NCI-H748 treated with DMSO at 0.1 percent for 48 hours (cell line): Measurements from ENCODE around the gene CAPRIN1.
A peak's percentile ranks its signal among the peaks of the same experiment; 100 is the strongest.

Experiments
- DNase-seq: peaks from one replicate; lab custom pipeline; 2025; lab: John Stamatoyannopoulos, UW

CAPRIN1 gene

DNA sequence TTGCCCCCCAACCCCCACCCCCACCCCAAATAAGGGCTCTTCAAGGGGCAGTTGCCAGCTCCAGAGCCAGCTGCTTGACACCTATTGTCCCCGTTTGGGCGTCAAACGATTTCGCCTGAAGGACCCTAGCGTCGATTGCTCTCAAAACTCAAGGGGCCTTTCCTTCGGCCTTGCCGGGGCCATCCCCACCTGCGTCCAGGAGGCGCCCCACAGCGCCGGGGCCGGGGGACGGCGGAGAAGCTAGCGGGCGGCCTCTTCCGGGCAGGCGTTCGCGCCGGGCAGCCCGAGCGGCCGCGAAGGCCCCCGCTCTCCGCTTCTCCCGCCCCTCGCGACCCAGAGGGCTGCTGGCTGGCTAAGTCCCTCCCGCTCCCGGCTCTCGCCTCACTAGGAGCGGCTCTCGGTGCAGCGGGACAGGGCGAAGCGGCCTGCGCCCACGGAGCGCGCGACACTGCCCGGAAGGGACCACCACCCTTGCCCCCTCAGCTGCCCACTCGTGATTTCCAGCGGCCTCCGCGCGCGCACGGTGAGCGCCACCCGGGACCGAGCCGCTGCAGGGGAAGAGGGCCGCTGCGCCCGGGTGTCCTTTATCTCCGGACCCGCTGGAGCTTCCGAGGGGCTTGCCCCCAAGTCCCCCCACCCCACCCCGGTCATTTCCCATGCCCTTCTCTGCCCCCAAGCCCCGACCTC, at the start of gene CAPRIN1:
Gene CAPRIN1 (plus strand): TSS at position 383 of the 687 bp plus-strand sequence. CDS start 690 bp downstream, outside the sequence.
- peak; percentile 66 for DNase-seq

GRCh38 chr11:34002420-34002819, 49.1 kb upstream of the CAPRIN1 start:
- no peak for DNase-seq

GRCh38 chr11:34004236-34004635, 47.3 kb upstream of the CAPRIN1 start:
- no peak for DNase-seq

DNA sequence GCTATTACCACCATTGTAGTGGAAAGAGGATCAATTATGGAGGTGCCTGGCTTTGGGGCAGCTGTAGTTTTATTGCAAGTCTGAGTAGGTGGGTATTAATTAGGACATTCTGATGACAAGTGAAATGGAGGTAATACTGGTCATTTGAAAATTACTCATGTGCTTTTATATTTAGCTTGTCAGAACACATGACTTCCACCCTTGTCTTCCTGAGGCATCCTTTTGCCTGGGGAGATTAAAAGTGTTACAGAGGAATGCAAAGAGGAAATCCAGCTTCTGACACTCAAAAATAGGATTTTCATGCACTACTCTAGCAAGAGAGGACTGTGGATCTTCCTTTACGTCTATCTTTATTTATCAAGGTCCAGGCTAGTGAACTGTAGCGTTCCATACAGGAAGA, 44.7 kb upstream of the CAPRIN1 start:
- no peak for DNase-seq

GRCh38 chr11:34012734-34013133, 38.8 kb upstream of the CAPRIN1 start:
- DNase-seq: no peak

- DNase-seq: no peak
Observed at GRCh38 chr11:34013898-34014571, 37.5 kb upstream of the CAPRIN1 start.

DNA sequence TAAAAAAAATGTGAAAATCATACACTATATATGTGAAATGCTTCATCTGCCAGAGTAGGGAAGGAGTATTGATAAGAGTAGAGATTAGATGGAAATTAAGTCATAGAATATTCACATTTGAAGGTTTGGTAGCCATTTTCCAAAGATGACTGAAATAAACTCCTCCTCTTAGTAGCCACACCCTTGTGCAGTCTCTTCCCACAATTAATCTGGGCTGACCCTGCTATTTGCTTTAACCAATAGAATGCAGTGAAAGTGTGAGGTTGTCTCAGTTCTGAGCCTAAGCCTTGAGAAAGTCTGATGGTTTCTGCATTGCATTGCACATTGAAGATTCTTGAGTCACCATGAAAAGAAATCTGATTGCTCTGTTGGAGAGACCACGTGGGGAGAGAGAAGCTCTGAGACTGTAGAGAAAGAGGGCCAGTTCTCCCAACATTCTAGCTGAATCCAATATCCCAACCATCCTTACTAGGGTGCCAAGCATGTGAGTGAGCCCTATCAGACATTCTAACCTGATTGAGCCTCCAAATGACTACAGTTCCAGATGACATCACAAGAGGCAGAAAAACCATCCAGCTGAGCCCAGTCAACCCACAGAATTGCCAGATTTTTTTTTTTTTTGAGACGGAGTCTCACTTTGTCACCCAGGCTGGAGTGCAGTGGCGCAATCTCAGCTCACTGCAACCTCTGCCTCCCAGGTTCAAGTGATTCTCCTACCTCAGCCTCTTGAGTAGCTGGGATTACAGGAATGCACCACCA, 29.4 kb upstream of the CAPRIN1 start:
- DNase-seq: no peak

GRCh38 chr11:34026432-34026831, 25.1 kb upstream of the CAPRIN1 start:
- DNase-seq: no peak

DNA sequence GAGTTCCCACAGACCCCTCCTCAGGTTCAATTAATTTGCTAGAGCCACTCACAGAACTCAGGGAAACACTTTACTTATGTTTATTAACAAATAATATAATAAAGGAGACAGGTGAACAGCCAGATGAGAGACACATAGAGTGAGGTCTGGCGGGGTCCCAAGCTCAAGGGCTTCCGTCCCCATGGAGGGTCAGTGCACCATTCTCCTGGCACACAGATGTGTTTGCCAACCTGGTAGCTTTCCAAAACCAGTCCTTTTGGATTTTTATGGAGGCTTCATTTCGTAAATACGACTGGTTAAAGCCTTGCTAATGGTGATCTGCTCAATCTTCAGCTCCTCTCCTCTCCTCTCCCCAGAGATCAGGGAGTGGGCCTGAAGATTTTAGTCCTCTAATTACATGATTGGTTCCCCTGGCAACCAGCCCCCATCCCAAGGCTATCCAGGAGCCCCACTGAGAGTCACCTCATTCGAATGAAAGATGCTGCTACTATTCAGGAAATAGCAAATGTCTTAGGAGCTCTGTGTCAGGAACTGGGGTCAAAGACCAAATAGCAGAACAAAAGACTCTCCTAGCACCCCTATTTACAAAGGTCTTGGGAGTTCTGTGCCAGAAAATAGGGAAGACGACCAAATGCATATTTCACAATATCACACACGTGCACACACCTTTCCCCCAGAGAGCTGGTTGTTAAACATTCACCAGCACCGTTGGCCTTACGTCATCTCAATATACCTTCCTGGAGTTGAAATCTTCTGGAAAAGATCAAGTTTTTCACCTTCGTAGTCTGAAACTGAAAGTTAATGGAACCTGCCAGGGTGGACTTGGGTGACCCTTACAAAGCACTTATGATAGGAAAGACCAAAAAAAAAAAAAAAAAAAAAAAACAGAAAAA, 23.8 kb upstream of the CAPRIN1 start:
- no peak for DNase-seq

DNA sequence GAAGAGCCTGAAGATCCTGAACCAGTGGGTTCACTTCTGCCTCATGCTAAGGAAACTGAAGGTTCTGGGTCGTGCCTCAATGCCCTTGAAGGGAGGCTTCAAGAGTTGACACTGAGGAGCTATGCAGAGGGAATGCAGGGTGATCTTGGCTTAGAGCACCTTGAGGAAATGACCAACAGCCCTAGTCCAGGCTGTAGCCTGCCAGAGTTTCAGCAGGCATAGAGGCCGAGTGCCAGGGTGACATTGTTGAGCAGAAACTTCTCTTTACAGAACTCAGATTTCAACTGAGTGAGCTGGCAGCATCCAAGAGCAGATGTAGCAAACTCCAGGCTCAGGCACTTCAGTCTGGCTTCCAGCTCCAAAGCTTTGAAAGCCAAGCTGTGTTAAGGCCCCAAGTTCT, 23.1 kb upstream of the CAPRIN1 start:
- no peak for DNase-seq

DNA sequence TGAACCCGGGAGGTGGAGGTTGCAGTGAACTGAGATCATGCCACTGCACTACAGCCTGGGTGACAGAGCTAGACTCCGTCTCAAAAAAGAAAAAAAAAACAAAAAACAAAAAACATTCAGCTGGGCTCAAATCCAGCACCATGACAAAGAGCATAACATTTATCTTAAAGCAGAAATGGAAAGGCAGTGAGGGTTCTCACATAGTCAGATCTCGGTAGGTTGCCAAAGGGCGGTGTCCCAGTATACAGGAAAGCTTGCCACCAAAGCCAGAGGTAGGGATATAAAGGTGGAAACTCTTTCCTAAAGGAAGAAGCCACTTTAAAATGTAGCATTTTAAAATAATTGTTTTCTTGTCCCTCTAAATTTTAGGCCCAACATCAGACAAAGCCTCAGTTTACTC, 22.4 kb upstream of the CAPRIN1 start:
- DNase-seq: no peak

- no peak for DNase-seq
Observed at GRCh38 chr11:34030382-34030781, 21.1 kb upstream of the CAPRIN1 start.

DNA sequence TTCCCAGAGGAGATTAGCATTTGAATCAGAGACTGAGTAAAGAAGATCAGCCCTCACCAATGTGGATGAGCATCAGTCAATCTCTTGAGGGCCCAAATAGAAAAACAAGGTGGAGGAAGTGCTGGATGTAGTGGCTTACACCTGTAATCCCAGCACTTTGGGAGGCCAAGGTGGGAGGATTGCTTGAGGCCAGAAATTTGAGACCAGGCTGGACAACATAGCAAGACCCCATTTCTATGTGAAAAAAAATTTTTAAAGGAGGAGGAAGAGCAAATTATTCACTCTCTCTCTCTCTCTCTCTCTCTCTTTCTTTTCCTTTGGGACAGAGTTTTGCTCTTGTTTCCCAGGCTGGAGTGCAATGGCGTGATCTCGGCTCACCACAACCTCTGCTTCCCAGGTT, 18.1 kb upstream of the CAPRIN1 start:
- DNase-seq: no peak

DNA sequence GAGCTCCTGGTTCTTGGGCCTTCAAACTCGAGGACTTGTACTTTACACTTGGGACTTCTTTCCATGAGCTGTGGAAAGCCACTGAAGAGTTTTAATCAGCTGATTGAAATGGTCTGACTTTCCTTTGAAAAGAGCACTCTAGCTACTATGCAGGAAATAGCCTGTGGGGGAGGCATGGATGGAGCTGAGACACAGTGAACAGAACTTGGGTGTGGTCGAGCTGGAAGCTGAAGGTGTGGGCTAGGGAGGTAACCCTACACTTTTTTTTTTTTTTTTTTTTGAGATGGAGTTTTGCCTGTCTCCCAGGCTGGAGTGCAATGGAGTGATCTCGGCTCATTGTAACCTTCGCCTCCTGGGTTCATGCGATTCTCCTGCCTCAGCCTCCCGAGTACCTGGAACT, 17.5 kb upstream of the CAPRIN1 start:
- no peak for DNase-seq

- no peak for DNase-seq
Observed at GRCh38 chr11:34036456-34036855, 15.1 kb upstream of the CAPRIN1 start.

DNA sequence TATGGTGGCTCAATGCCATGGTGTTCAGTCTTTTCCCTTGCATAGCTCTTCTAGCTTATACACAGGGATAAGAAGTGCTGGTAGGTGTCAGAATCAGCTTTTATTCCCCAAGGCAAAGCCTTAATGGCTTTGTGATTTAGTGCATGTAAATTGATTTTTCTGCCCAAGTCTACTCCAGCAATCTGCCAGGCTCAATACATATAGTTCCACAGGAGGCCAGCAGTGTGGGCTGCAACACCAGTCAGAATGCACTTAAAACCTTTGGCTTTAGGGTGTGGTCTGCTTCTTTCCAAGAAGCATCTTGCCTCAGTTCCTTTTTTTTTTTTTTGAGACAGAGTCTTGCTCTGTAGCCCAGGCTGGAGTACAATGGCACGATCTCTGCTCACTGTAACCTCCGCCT, 14.5 kb upstream of the CAPRIN1 start:
- DNase-seq: no peak

DNA sequence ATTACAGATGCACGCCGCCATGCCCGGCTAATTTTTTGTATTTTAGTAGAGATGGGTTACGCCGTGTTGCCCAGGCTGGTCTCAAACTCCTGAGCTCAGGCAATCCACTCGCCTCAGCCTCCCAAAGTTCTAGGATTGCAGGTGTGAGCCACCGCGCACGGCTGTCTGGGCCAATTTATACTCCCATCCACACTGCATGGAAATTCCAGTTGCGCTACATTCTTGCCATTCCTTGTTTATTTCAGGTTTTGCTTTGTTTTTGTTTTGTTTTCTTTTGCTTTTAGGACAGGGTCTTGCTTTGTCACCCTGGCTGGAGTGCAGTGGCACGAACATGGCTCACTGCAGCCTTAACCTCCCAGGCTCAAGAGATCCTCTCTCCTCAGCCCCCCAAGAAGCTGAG, 11.0 kb upstream of the CAPRIN1 start:
- DNase-seq: no peak

- DNase-seq: no peak
Observed at GRCh38 chr11:34044664-34045485, 6.7 kb upstream of the CAPRIN1 start.

- no peak for DNase-seq
Observed at GRCh38 chr11:34049028-34049427, 2.5 kb upstream of the CAPRIN1 start.

DNA sequence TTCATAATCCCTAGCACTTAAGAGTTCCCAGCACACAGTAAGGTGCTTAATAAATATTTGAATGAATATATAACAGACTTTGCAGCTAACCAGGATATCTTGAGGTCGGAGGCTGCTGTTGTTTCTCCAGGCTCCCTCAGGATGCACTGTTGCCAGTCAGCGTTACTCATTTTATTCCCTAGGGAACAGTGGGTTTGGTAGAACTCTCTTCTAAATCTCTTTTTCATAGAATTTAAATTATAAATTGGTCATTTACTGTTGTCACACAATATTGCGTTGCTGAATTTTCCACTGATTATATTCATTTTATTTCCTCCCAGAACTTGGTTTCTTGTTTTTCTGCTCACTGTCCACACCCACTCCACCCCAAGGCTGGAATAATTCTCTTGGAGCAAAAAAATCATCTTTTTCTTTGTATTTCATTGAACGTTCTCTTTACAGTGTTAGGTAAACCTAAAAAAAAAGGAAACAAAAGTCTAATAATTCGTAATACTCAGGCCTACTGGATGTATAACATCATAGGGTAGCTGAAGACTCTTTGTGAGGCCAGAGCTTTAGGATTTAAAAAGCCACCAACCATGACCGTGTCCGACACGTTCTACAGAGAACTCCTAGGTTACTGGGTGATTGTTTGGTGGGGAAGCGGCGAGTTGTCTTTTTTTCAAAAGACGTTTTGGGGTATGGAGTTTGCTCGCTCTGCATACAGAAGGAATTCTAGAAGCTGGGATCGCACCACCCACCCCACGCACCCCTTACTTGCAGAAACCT, 766 bp upstream of the CAPRIN1 start:
- peak; percentile 54 for DNase-seq
